A549 (cell line): ENCODE measurements around the gene PAPPA.

Experiments used
- BHLHE40 ChIP-seq: IDR thresholded peaks from 2 replicates; pipeline ENCODE4 v1.6.1; 2012; ENCODE audit warnings: low read depth, low read length, inconsistent platforms
- CHD4 ChIP-seq: fragments of 200-600 bp; sonication (generic); IDR thresholded peaks from 2 replicates; pipeline ENCODE4 v1.6.1; 2016; ENCODE audit warnings: antibody characterized with exemption, mild to moderate bottlenecking, borderline replicate concordance
- HOXA7 ChIP-seq: fragments of 250-450 bp; sonication (Bioruptor Pico); IDR thresholded peaks from 2 replicates; pipeline ENCODE4 v1.5.0; 2020; ENCODE audit warnings: mild to moderate bottlenecking, moderate library complexity
- POLR2A ChIP-seq: IDR thresholded peaks from 2 replicates; pipeline ENCODE4 v1.6.1; 2012; ENCODE audit warnings: mild to moderate bottlenecking, low read length
- RAD21 ChIP-seq, 2 experiments: fragments of >200 bp in 1 of 2; sonication (Bioruptor Twin) in 1 of 2; formaldehyde crosslinking in 1 of 2; IDR thresholded peaks in 1 of 2; conservative IDR thresholded peaks in 1 of 2; 2 replicates in 1 of 2; 3 replicates in 1 of 2; pipeline ENCODE4 v1.6.1; 2012 to 2018; ENCODE audit warnings: inconsistent platforms in 1 of 2
- SMC3 ChIP-seq: fragments of >200 bp; sonication (Bioruptor Twin); formaldehyde crosslinking; IDR thresholded peaks from 3 replicates; pipeline ENCODE4 v1.6.1; 2018; ENCODE audit warnings: inconsistent platforms
- TF ChIP-seq, protein P1 (sequence below): fragments of 200-600 bp; sonication (generic); IDR thresholded peaks from 2 replicates; pipeline ENCODE4 v1.6.1; 2016; ENCODE audit warnings: antibody characterized with exemption, mild to moderate bottlenecking, moderate library complexity
- TF ChIP-seq, protein P2 (sequence below): fragments of >200 bp; sonication (Bioruptor Twin); formaldehyde crosslinking; IDR thresholded peaks from 3 replicates; pipeline ENCODE4 v1.5.1; 2016
- TF ChIP-seq, protein P3 (sequence below): IDR thresholded peaks from 2 replicates; pipeline ENCODE4 v1.6.1; 2012

DNA sequence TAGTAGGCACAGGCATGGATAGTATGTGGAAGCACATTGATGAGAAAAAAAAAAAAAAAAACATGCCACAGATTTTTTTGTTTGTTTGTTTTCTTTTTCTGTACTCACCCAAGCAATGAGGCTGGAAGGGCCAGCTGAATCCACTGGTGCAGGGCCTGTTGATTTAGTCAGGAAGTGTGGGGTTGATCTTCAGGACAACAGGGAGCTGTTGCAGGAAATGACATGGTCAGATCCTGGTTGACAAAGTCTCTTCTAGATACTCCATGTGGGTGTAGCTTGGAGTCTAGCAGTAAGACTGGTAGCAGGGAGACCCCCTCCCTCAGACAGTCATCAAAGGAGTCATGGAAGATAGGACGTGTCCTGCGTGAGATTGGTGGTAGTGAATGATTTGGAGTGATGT is 191.8 kb downstream of the PAPPA start:
- TF ChIP-seq, protein P1, sequence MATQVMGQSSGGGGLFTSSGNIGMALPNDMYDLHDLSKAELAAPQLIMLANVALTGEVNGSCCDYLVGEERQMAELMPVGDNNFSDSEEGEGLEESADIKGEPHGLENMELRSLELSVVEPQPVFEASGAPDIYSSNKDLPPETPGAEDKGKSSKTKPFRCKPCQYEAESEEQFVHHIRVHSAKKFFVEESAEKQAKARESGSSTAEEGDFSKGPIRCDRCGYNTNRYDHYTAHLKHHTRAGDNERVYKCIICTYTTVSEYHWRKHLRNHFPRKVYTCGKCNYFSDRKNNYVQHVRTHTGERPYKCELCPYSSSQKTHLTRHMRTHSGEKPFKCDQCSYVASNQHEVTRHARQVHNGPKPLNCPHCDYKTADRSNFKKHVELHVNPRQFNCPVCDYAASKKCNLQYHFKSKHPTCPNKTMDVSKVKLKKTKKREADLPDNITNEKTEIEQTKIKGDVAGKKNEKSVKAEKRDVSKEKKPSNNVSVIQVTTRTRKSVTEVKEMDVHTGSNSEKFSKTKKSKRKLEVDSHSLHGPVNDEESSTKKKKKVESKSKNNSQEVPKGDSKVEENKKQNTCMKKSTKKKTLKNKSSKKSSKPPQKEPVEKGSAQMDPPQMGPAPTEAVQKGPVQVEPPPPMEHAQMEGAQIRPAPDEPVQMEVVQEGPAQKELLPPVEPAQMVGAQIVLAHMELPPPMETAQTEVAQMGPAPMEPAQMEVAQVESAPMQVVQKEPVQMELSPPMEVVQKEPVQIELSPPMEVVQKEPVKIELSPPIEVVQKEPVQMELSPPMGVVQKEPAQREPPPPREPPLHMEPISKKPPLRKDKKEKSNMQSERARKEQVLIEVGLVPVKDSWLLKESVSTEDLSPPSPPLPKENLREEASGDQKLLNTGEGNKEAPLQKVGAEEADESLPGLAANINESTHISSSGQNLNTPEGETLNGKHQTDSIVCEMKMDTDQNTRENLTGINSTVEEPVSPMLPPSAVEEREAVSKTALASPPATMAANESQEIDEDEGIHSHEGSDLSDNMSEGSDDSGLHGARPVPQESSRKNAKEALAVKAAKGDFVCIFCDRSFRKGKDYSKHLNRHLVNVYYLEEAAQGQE: no peak
- TF ChIP-seq HOXA7 (CRISPR knock-in tag) (no peak), CHD4 (no peak), RAD21 (conservative IDR thresholded peaks at IDR 0.05 in 1 of 2, IDR thresholded peaks at IDR 0.05 in 1 of 2) (no peak), POLR2A (no peak), BHLHE40 (no peak), SMC3 (no peak)
- TF ChIP-seq, protein P2, sequence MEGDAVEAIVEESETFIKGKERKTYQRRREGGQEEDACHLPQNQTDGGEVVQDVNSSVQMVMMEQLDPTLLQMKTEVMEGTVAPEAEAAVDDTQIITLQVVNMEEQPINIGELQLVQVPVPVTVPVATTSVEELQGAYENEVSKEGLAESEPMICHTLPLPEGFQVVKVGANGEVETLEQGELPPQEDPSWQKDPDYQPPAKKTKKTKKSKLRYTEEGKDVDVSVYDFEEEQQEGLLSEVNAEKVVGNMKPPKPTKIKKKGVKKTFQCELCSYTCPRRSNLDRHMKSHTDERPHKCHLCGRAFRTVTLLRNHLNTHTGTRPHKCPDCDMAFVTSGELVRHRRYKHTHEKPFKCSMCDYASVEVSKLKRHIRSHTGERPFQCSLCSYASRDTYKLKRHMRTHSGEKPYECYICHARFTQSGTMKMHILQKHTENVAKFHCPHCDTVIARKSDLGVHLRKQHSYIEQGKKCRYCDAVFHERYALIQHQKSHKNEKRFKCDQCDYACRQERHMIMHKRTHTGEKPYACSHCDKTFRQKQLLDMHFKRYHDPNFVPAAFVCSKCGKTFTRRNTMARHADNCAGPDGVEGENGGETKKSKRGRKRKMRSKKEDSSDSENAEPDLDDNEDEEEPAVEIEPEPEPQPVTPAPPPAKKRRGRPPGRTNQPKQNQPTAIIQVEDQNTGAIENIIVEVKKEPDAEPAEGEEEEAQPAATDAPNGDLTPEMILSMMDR: no peak
- TF ChIP-seq, protein P3, sequence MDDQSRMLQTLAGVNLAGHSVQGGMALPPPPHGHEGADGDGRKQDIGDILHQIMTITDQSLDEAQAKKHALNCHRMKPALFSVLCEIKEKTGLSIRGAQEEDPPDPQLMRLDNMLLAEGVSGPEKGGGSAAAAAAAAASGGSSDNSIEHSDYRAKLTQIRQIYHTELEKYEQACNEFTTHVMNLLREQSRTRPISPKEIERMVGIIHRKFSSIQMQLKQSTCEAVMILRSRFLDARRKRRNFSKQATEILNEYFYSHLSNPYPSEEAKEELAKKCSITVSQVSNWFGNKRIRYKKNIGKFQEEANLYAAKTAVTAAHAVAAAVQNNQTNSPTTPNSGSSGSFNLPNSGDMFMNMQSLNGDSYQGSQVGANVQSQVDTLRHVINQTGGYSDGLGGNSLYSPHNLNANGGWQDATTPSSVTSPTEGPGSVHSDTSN: no peak
